ENCODE data around the gene CHCHD6. TPM values are rescaled to one million over a fixed set of nuclear protein-coding genes. Genes with fewer than 3 reads are reported as not detected.
"Not testable (repeated sequence)": the region's sequence is repeated elsewhere in the genome, so short reads cannot be mapped to it uniquely, and the experiment has no call there.

The CHCHD6 gene
- total RNA-seq, 2 experiments from 2014 or later, result 17.2 to 17.7 TPM

DNA sequence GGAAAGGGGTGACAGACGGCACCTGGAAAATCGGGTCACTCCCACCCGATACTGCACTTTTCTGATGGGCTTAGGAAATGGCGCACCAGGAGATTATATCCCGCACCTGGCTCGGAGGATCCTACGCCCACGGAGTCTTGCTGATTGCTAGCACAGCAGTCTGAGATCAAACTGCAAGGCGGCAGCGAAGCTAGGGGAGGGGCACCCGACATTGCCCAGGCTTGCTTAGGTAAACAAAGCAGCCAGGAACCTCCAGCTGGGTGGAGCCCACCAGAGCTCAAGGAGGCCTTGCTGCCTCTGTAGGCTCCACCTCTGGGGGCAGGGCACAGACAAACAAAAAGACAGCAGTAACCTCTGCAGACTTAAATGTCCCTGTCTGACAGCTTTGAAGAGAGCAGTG lies 97.3 kb downstream of the CHCHD6 start:
- not testable (repeated sequence) for DNase-seq, H3K27ac Mint-ChIP-seq
- peaks cover 32% of the 10 kb centered on the region for H3K36me3 Mint-ChIP-seq (ENCODE audit: low read depth)

DNA sequence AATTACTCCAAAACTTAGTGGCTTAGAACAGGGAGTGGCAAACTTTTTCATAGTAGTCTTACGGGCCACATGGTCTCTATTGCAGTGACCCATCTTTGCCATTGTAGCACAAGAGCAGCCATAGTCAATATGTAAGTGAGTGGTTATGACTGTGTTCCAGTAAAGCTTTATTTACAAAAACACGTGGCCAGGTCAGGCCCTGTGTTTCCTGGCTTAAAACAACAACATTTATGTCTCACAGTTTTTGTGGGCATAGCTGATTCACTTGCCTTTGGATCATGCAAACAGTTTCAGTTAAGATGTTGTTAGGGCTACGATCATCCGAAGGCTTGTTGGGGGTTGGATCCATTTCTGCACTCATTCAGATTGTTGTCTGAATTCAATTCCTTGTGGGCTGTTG lies 103.8 kb downstream of the CHCHD6 start:
- H3K4me1 Mint-ChIP-seq (ENCODE audit: low read depth), result no peaks in the 10 kb centered on the region
- CTCF ChIA-PET, result no interaction called here
- peaks cover 4% of the 10 kb centered on the region for H3K36me3 Mint-ChIP-seq (ENCODE audit: low read depth)
- H3K27me3 Mint-ChIP-seq (ENCODE audit: low read depth), result no peaks in the 10 kb centered on the region
- peaks cover 5% of the 10 kb centered on the region for H3K9me3 Mint-ChIP-seq
- H3K27ac Mint-ChIP-seq, result no peak overlapping the region
- no peak overlapping the region for H3K4me3 Mint-ChIP-seq
- DNase-seq, result no peak
- intact Hi-C loops (cut with micrococcal nuclease), result no loop called here

More for the DNA sequence above, 97.3 kb downstream of the CHCHD6 start:
- H3K4me1 Mint-ChIP-seq (ENCODE audit: low read depth); H3K27me3 Mint-ChIP-seq (ENCODE audit: low read depth); CTCF ChIA-PET; H3K9me3 Mint-ChIP-seq; H3K4me3 Mint-ChIP-seq; intact Hi-C loops (cut with micrococcal nuclease): not testable (repeated sequence)

DNA sequence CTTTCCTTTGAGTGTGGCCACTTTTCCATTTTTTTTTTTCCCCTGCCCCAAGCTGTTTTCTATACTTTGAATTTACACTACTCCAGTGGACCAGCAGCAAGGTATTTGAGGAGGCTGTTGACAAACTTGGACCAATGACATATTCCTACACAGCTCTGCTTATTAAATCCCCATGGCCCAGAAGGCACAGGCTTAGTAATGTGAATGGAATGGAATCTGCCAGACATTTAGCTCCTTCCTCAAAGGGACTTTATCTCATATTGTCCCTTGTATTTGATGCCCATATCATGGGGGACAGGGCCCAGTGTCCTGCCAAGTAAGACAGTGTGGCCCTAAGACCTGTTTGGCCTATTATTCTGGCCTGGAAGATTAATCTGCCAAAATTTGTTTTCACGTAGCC lies 107.5 kb downstream of the CHCHD6 start:
- Mint-ChIP-seq H3K9me3 (peaks cover 3% of the 10 kb centered on the region), H3K4me1 (ENCODE audit: low read depth) (no peaks in the 10 kb centered on the region)

DNA sequence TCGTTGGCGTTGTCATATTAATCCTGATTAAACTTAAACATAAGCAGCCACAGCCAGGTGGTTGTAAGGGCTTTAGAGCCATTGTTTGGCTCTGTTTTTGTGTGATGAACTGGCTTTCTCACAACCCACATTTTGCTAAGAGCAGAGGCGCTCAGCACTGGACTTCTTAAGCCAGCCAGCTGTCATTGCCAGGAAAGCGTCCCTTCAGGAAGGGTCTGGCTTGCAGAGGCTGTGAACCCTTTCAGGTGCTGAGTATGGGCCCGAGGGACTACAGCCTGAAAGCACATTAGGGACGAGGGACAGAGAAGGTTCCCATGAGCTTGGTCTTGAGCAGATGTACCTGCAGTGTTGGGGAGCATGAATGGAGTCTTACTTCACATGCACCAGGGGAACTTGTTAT lies 112.3 kb downstream of the CHCHD6 start:
- CTCF ChIA-PET, result no interaction called here
- H3K4me3 Mint-ChIP-seq, result no peak overlapping the region
- peaks cover 6% of the 10 kb centered on the region for H3K36me3 Mint-ChIP-seq (ENCODE audit: low read depth)
- peaks cover 4% of the 10 kb centered on the region for H3K9me3 Mint-ChIP-seq
- no peak for DNase-seq
- intact Hi-C loops (cut with micrococcal nuclease), result no loop called here
- H3K27me3 Mint-ChIP-seq (ENCODE audit: low read depth), result no peaks in the 10 kb centered on the region
- H3K27ac Mint-ChIP-seq, result no peak overlapping the region
- no peaks in the 10 kb centered on the region for H3K4me1 Mint-ChIP-seq (ENCODE audit: low read depth)

More for the DNA sequence above, 107.5 kb downstream of the CHCHD6 start:
- H3K4me3 Mint-ChIP-seq, result no peak overlapping the region
- no peak for DNase-seq
- peaks cover 4% of the 10 kb centered on the region for H3K36me3 Mint-ChIP-seq (ENCODE audit: low read depth)
- intact Hi-C loops (cut with micrococcal nuclease), result no loop called here
- H3K27ac Mint-ChIP-seq, result no peak overlapping the region
- CTCF ChIA-PET, result no interaction called here
- no peaks in the 10 kb centered on the region for H3K27me3 Mint-ChIP-seq (ENCODE audit: low read depth)

DNA sequence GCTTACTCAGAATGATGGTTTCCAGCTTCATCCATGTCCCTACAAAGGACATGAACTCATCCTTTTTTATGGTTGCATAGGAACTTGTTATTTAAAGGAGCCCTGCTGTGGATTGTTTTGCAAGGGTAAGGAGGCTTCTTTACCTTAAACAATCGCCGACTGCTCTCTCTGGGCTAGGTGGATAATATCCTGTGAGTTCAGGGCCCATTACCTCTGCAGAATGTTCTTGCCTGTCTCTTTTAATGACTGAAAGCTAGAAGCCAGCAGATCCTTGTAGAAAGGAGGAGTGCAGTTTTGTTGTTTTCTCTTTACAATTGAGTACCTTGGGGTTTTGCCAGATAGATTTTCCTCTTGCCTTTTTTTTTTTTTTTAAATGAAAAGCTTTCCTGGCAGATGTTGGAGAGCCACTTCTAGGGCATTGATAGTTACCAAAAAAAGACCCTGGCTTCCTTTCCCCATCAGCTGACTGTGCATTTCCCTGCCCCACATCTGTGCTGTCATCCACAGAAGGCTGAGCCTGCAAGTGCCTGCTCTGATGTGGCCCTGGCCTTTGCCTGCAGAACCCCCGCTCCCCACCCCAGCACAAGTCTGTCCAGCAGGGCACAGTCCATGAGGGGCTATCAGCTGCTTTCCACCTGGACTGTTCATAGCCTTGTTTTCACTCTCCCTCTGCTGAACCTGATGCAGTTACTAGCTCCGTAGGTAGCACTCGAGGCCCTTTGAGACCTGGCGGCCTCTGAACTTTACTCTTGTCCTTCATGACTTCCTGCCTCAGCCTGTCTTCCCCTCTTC lies 113.1 kb downstream of the CHCHD6 start:
- intact Hi-C loops (cut with micrococcal nuclease), result no loop called here
- H3K27me3 Mint-ChIP-seq (ENCODE audit: low read depth), result no peaks in the 10 kb centered on the region

DNA sequence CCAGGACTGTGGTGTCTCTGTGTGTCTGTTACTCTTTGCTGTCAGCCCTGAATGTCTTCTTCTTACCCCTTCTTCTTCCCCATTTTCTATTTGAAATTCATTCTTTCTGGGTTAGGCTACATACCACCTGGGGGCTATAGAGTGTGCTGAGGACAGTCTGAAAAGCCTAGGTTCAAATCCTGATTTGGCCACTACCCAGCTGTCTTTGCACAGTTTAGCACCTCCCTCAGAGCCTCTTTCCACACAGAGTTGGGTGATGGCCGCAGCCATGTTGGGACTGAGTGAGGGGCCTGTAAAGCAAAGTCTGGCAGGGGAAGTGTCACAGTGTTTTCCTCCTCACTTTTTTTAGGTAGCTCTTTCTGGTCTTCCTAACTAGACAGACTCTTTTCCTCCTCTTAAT lies 113.7 kb downstream of the CHCHD6 start:
- H3K36me3 Mint-ChIP-seq (ENCODE audit: low read depth), result peaks cover 12% of the 10 kb centered on the region
- H3K4me3 Mint-ChIP-seq, result no peak overlapping the region
- CTCF ChIA-PET, result no interaction called here
- intact Hi-C loops (cut with micrococcal nuclease), result no loop called here
- DNase-seq, result no peak
- H3K9me3 Mint-ChIP-seq, result peaks cover 7% of the 10 kb centered on the region
- H3K27me3 Mint-ChIP-seq (ENCODE audit: low read depth), result no peaks in the 10 kb centered on the region
- H3K27ac Mint-ChIP-seq, result no peak overlapping the region
- H3K4me1 Mint-ChIP-seq (ENCODE audit: low read depth), result no peaks in the 10 kb centered on the region

More for the DNA sequence above, 113.1 kb downstream of the CHCHD6 start:
- Mint-ChIP-seq H3K36me3 (ENCODE audit: low read depth) (peaks cover 12% of the 10 kb centered on the region), H3K9me3 (peaks cover 7% of the 10 kb centered on the region), H3K4me3 (no peak overlapping the region), H3K27ac (no peak overlapping the region), H3K4me1 (ENCODE audit: low read depth) (no peaks in the 10 kb centered on the region)
- CTCF ChIA-PET, result no interaction called here
- no peak for DNase-seq

DNA sequence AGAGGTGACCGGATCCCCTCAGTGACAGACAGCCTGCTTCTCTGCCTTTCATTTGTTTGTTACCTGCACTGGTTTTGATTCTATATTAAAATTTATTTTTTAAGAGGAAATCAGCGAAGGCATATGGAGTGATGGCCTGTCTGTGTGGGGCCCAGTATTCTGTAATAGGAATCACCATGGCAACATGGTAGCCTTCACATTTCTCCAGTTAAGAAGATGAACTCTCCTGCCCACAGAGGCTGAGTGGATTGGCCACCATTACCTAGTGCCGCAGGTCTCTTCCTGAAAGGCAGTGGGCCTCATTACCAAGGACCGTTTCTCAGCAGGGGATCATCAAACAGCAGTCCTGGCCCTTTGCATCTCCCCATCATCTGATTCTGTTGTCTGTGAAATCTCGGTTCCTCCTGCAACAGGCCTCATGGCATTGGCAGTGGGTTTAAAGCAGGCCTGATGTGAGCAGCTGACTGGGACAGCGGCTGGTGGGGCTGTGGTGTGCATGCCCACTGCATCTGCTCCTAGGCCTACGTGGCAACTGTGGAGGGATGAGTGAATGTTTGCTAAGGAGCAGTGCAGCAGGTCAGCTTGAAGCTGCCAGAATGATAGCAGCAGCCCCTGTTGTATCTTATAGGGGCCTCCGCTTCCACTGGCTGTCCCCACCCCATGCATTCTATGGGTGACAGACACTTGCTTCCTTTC lies 114.5 kb downstream of the CHCHD6 start:
- intact Hi-C loops (cut with micrococcal nuclease), result no loop called here
- H3K4me3 Mint-ChIP-seq, result no peak overlapping the region
- H3K27ac Mint-ChIP-seq, result no peak overlapping the region
- CTCF ChIA-PET, result no interaction called here
- H3K27me3 Mint-ChIP-seq (ENCODE audit: low read depth), result no peaks in the 10 kb centered on the region
- DNase-seq, result no peak
- H3K36me3 Mint-ChIP-seq (ENCODE audit: low read depth), result peaks cover 13% of the 10 kb centered on the region
- H3K9me3 Mint-ChIP-seq, result peaks cover 7% of the 10 kb centered on the region
- no peaks in the 10 kb centered on the region for H3K4me1 Mint-ChIP-seq (ENCODE audit: low read depth)

DNA sequence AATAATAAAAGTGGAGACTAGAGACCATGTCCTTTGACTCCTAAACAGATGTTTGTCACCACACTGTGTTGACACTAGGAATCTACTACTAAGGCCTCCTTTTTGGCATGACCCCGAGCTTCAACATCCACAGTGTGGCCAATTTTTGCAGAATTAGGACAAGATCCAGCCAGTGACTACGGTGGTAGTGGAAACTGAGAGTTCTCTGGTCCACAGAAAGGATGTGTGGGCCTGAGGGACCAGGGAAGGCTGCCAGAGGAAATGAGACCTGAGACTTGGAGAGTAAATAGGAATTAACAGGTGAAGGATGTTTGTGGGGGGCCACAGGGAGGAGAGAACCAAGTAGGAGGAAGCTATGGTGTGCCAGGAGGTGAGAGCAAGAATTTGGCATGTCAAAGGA lies 122.7 kb downstream of the CHCHD6 start:
- DNase-seq, result no peak
- Mint-ChIP-seq H3K9me3 (peaks cover under 1% of the 10 kb centered on the region), H3K4me1 (ENCODE audit: low read depth) (peaks cover 16% of the 10 kb centered on the region), H3K27me3 (ENCODE audit: low read depth) (no peaks in the 10 kb centered on the region), H3K36me3 (ENCODE audit: low read depth) (peaks cover 6% of the 10 kb centered on the region), H3K4me3 (no peak overlapping the region), H3K27ac (no peak overlapping the region)
- intact Hi-C loops (cut with micrococcal nuclease), result no loop called here
- CTCF ChIA-PET, result no interaction called here

DNA sequence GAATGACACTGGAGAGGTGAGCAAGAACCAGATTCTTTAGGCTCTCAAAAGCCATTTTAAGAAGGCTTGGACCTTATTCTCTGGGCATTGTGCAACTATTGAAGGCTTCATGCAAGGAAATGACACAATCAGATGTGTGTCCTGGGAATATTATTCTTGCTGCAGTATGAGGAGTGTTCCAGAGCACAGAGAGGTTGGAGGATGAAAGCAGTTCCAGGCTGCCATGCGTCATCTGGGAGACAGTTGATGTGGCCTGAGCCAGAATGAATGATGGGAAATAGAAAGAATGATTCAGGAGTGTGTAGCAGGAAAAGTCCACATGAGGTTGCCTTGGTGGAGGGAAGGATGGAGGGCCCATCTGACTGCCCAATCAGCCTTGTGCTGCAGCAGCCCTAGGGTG lies 123.1 kb downstream of the CHCHD6 start:
- Mint-ChIP-seq H3K27me3 (ENCODE audit: low read depth) (no peaks in the 10 kb centered on the region), H3K4me1 (ENCODE audit: low read depth) (peaks cover 16% of the 10 kb centered on the region), H3K36me3 (ENCODE audit: low read depth) (peaks cover 3% of the 10 kb centered on the region), H3K9me3 (no peaks in the 10 kb centered on the region), H3K4me3 (no peak overlapping the region), H3K27ac (no peak overlapping the region)
- intact Hi-C loops (cut with micrococcal nuclease), result no loop called here
- CTCF ChIA-PET, result no interaction called here
- no peak for DNase-seq

DNA sequence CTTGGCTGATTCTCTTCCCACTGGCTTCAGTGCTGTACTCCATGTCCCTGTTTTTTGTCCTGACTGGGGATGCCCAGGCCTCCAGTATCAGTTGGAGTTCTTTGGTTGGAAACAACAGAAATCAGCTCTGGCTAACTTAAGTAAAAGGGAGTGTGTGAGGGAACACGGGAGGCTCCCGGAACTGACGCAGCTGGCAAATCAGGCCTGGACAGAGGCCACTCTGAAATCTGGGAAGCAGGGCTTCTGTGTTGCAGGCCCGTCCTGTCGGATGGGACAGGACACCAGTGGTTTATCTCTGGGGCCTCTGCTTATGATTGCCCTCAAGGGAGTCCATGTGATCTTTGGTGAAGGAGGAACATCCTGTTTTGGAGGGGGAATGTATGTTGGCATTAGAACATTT lies 124.3 kb downstream of the CHCHD6 start:
- no peak overlapping the region for H3K27ac Mint-ChIP-seq
- intact Hi-C loops (cut with micrococcal nuclease), result no loop called here
- no peaks in the 10 kb centered on the region for H3K9me3 Mint-ChIP-seq
- H3K27me3 Mint-ChIP-seq (ENCODE audit: low read depth), result no peaks in the 10 kb centered on the region
- peaks cover 16% of the 10 kb centered on the region for H3K4me1 Mint-ChIP-seq (ENCODE audit: low read depth)
- no peak for DNase-seq
- CTCF ChIA-PET, result interaction anchor here (1.2 kb wide), 1 partner anchor 15 kb away, joined by 3 read pairs; no protein-coding TSS in a partner anchor
- peaks cover 3% of the 10 kb centered on the region for H3K36me3 Mint-ChIP-seq (ENCODE audit: low read depth)
- no peak overlapping the region for H3K4me3 Mint-ChIP-seq

DNA sequence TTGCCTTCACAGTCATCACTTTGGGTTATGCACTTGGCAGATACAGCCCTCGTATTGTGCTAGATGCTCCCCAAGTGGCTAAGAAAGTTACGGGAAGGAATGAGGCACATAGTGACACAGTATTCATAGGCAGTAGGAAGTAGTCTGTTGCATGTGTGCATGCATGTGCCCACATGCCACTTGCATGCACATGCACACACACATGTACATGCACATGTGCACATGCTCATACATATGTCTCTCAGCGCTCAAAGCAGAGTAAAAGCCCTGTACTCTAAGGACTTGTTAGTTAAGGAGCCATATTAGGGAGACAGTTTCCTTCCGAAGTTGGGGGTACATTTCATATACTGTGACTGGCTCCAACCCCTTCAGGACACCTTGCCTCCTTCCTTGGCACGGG lies 128.9 kb downstream of the CHCHD6 start:
- CTCF ChIA-PET, result no interaction called here
- intact Hi-C loops (cut with micrococcal nuclease), result no loop called here
- no peaks in the 10 kb centered on the region for H3K27me3 Mint-ChIP-seq (ENCODE audit: low read depth)
- H3K36me3 Mint-ChIP-seq (ENCODE audit: low read depth), result peaks cover 3% of the 10 kb centered on the region
- H3K27ac Mint-ChIP-seq, result no peak overlapping the region
- no peak overlapping the region for H3K4me3 Mint-ChIP-seq
- DNase-seq, result no peak
- H3K4me1 Mint-ChIP-seq (ENCODE audit: low read depth), result peaks cover 15% of the 10 kb centered on the region
- H3K9me3 Mint-ChIP-seq, result no peaks in the 10 kb centered on the region

DNA sequence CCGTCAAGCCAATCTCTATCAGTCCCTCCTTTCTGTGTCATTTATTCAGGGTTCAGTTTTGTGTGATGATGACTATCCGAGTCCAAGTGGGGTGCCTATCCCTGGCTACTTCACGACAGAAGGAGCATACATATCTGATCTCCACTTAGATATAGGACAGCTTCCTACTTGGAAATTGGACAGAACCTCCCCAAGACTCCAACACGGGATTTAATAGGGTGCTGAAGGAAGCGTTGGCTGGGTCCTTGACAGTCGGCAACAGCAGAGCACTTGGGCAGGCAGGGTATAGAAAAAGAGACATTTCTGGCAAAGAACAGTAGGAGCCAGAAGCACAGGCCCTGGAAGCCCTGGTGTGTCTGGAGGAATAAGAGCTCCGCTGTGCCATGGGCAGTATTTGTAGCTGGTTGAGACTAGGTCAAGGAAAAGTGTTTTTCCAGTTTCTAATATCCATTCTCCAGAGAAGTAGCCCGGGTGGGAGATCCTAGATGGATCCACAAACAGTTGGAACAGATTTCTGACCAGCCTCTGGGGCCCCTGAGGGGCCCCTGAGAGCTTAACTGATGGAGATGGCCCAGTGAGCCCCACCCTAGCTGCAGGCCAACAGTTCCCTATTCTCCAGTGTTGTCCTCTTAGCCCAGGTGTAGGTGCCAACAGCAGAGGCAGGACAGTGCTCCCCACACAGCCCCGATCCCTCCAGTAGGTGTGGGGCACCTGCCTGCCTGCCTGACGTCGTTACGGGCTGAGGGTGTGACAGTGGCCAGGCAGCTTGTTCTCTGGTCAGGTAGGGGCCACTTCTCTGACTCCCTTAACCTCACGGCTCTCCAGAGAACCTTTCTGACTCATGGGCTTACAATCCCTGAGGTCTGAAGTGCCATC lies 130.8 kb downstream of the CHCHD6 start:
- Mint-ChIP-seq H3K27me3 (ENCODE audit: low read depth) (no peaks in the 10 kb centered on the region), H3K27ac (no peak overlapping the region), H3K4me1 (ENCODE audit: low read depth) (no peaks in the 10 kb centered on the region), H3K4me3 (no peak overlapping the region), H3K36me3 (ENCODE audit: low read depth) (peaks cover 11% of the 10 kb centered on the region), H3K9me3 (no peaks in the 10 kb centered on the region)
- CTCF ChIA-PET, result no interaction called here
- DNase-seq, result no peak
- intact Hi-C loops (cut with micrococcal nuclease), result no loop called here

All from activated naive CD4-positive, alpha-beta T cell treated with anti-CD3 and anti-CD28 coated beads for 36 hours (primary cell).